HS-5 (cell line): Measurements from ENCODE around the gene MCM9.
"Not testable (repeated sequence)": the region's sequence is repeated elsewhere in the genome, so short reads cannot be mapped to it uniquely, and the experiment has no call there.

ENCODE experiments used
- DNase-seq: peaks from one replicate; pipeline ENCODE4 v3.0.0-alpha.2; 2012; ENCODE audit warnings: low read depth

The MCM9 gene

DNA sequence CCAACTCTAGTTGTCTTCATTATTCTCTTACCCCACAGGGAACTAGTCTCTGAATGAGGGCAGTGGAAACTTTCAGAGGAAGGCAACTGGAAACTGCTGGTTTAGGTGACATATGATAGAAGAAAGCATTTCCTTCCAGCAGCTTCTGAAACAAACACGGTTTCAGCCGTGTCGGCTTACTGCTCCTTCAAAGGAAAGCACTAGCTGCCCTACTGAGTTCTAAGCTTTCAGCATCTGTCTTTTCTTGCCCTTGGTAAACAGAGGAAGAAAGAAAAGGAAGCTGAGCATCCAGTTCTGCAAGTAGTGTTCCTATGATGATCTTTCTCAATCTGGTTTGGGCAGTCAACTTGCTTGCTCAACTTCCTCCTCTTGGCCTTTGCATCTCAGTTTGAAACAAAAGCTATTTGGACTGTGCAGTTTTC, 166.0 kb downstream of the MCM9 start:
- no peak for DNase-seq

DNA sequence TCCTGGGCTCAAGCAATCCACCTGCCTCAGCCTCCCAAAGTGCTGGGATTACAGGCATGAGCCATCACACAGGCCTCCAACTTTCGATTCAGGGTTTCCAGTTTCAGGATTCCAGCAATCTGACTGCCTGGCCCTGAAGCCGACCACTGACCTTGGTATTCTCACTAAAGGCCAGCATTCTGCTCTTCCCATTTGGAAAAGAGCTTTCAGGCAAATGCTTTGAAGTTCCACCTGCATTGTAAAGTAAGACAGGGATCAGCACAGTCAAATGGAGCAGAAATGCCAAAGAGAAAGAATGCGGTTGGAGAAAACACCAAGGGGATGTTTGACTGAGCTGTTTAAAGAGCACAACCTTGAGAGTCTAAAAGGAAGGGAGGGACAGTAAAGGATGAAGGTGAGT, 166.5 kb downstream of the MCM9 start:
- DNase-seq, result no peak

DNA sequence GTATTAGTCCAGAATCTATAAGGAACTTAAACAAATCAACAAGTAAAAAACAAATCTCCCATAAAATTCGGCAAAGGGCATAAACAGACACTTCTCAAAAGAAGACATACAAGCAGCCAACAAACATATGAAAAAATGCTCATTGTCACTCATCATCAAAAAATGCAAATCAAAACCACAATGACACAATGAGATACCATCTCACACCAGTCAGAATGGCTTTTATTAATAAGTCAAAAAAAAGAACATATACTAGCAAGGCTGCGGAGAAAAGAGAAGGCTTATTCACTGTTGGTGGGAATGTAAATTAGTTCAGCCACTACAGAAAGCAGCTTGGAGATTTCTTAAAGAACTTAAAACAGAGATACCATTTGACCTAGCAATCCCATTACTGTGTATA, 169.6 kb downstream of the MCM9 start:
- not testable (repeated sequence) for DNase-seq

DNA sequence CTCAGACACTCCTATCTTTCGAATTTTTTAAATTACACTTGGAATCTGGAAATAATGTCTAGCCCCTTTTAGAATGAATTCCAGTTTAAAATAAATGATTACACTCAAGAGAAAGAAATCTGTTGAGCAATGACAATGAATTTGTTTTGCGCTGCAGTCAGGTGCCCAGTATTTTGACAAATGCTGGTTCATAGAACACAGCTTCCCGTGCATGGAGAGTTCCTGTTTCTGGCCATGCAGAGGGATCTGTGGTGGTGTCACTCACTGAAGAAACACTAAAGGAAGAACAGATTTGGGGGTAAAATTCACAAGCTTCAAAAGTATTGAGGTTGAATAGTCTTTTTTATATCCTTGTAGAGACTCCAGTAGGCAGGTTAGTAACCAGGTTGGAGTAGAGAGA, 170.2 kb downstream of the MCM9 start:
- DNase-seq, result no peak
